ENCODE data around the gene PDIA5. TPM values are rescaled to one million over a fixed set of nuclear protein-coding genes. Genes with fewer than 3 reads are reported as not detected.

The PDIA5 gene
- polyA plus RNA-seq, 1 donor: 32.4 TPM

- no peak for DNase-seq
Observed at GRCh38 chr3:123113889-123114450, 47.1 kb downstream of the PDIA5 start.

- DNase-seq: no peak
Observed at GRCh38 chr3:123116116-123116515, 49.3 kb downstream of the PDIA5 start.

GRCh38 chr3:123119388-123119787, 52.6 kb downstream of the PDIA5 start:
- DNase-seq: no peak

DNA sequence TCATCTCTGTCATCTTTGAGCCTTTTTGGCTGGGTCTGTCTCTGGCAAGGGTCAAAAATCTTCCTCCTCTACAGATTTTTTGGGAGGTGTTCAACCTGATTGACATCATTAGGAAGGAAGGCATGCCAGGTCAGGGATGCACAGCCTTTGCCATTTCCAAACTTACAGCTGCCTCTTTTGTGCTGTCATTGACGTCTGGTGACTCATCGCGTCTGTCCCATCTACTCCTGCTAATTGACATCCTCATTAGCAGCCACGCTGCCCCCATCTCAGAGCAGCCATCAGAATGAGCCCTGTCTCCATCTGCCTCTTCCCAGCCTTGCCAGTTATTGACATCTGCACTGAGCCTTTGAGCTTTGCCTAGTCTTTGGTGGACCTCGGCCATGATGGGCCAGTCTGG, 53.0 kb downstream of the PDIA5 start:
- no peak for DNase-seq

- no peak for DNase-seq
Observed at GRCh38 chr3:123120573-123120972, 53.7 kb downstream of the PDIA5 start.

- no peak for DNase-seq
Observed at GRCh38 chr3:123122057-123122456, 55.2 kb downstream of the PDIA5 start.

GRCh38 chr3:123122525-123123315, 55.9 kb downstream of the PDIA5 start:
- no peak for DNase-seq

DNA sequence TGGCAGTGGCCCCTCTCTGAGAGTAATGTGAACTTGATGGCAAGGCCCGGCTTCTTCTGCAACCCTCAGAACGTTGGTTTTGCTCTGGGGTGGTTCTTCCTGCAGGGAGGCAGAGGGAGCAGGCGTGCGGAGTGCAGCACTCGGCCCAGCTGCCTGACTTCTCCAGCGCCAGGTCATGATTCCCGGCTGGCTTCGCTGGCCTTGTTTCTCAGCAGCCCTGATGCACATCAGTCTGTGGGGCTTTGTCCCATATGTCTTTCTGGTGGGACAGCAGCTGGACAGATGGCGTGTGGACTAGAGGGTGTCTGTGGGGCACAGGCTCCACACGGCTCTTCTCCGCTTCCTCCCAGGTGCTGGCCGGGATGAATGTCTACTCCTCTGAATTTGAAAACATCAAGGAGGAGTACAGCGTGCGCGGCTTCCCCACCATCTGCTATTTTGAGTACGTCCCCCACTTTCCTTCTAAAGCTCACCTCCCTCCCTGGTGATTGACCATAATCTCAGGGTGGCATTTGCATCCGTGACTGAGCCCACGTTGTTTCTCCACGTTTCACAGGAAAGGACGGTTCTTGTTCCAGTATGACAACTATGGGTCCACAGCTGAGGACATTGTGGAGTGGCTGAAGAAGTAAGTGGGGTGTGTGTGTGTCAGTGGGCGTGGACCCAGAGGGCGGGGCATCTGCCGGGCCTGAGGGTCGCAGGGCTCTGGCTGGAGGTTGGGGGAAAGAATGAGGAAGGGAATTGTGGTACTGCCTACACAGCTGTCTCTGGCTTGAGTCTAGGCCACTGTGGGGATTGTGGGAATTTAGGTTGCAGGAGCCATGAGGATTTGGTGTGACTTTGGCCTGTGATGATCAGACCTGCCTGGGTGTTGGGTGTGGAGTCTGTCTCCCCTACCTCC, 57.1 kb downstream of the PDIA5 start:
- no peak for DNase-seq

DNA sequence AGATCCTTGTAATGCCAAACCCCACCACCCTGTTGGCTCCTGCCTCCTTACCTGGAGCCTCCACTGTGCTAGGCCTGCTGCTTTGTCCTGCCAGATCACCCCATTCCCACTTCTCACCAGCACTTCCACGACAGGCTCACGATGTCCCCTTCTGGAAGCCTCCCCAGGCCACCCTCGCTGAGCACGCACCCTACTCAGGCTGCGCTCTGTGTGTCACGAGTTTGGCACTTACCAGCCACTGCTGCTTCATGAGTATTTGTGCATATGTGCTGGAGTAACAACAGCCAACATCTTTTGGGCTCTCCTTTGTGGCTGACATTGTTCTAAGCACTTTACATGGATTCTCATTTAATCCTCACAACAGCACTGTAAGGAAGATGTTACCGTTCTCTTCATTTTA, 58.1 kb downstream of the PDIA5 start:
- DNase-seq: no peak

- no peak for DNase-seq
Observed at GRCh38 chr3:123126031-123126430, 59.2 kb downstream of the PDIA5 start.

DNA sequence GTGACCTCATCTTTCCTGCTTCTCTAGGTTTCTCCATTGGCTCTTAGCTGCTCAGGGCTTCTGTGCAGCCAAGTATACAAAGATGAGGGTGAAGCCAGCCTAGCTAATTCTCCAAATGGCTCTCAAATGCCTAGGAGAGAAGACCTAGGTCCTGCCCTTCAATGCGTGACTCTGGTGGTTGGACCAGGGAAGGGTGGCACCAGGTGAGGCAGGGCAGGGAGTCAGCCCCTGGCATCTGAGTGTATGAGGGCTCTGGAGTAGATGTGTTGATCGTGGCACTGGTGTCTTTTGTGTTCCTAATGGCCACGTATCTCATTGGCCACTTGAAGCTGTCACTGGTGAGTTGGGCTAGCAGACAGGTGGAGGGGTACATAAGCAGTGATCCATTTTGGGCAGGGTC, 59.8 kb downstream of the PDIA5 start:
- DNase-seq: no peak

GRCh38 chr3:123129092-123129491, 62.3 kb downstream of the PDIA5 start:
- no peak for DNase-seq

DNA sequence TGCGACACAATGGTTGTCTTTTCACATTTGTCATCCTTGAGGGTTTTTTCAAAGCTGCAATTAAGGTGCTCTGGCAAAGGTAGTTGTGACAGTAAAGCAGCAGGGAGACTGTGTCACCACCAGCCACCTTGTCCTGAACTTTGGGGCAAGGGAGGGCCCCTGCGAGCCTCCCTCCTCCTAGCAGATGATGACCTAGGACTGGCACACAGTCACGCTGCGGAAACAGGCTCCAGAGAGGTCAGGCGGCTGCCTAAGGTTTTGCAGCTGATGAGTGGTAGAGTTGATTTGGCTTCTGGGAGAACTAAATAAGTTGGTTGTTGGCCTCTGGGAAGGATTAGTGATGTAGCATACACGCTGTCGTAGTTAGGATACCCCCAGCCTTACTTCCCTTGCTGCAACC, 62.7 kb downstream of the PDIA5 start:
- DNase-seq: no peak

GRCh38 chr3:123130079-123130750, 63.4 kb downstream of the PDIA5 start:
- no peak for DNase-seq

DNA sequence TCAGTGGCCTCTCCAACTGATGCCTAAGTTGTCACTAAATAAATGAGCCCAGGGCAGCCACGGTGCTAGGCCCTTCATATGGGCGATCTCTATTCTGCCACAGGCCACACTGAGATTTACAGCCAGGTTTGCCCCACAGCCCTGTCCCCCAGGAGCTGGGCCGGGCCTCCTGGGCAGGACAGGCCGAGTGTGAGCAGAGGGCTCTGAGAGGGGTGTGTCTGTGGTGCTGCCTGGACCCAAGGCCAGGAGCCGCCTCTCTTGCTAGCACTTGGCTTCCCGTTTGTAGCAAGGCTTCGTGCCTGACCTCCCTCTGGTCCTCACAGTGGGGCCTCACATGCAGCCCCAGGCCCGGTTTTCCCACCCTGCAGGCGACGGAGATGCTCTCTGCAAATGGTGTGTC, 67.8 kb downstream of the PDIA5 start:
- DNase-seq: no peak

GRCh38 chr3:123137001-123137400, 70.2 kb downstream of the PDIA5 start:
- no peak for DNase-seq

DNA sequence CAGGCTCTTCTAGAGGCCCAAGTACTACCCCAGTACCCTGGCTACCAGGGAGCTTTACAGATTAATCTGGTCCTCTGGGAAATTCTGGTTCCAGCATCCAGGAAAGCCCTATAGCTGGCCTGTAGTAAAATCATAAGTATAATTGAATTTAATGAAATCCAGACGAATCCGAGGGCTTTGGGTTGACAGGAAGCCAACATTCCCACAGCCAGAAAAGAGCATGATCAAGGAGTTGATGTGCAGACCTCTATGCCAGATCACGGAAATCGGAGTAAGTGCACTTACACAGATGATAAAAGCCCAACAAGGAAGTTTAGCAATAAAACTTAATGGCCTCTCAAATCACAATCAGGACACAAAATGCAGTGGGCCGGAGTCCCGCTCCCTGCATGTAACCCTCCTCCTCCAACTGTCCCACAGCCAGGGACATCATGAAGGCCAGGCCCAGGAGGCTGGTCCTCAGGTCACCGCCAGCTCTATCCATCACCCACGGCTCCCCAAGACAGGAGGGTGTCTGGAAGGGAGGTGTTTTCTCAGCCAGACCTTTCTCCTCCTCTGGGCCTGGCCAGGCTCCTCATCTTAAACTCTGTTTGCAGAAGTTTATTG, 72.1 kb downstream of the PDIA5 start:
- no peak for DNase-seq

DNA sequence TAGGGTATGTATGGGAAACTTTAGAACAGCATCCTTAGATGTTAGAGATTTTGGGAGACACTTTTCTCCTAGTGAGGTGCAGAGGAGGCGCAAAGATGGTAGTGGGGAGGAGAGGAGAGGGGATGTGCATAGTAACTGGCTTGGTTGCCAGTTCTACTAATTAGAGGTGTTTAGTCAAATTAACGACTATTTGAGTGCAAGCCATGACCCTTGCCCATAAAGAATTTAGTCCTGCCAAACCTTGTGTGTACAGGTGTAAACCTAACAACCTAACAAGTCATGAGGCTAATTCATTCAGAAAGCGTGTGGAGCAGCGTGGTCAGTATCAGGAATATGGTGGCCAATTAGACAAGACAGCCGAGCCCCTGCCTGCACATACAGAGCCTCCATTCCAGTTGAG, 72.7 kb downstream of the PDIA5 start:
- DNase-seq: no peak

DNA sequence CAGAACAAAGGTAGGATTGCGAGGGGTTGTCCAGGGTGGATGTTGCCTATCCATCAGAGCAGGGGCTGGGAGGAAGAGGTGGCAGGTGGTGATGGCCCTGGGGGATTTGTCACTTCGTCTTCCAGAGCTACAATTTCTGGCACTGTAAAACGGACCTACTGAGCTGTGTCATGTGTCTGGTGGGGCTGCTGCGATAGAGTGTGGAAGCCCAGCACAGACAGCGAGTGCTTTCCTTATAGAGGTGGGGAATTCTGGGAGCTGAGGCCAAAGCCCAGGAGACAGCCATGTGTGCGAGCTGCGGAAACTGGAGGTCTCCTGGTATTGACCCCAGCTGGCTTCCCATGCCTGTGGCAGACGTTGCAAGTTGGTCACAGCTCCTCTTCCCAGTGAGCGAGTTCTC, 73.7 kb downstream of the PDIA5 start:
- DNase-seq: no peak

- DNase-seq: no peak
Observed at GRCh38 chr3:123141276-123141675, 74.5 kb downstream of the PDIA5 start.

- no peak for DNase-seq
Observed at GRCh38 chr3:123143669-123144411, 77.0 kb downstream of the PDIA5 start.

All from left kidney (tissue), 2 donors.